VCaP (cell line): ENCODE data around the gene PPFIBP1.

ENCODE experiments used
- H3K27ac ChIP-seq: fragments of 450-650 bp; 2 replicates; pipeline ENCODE4 v1.5.1; 2017
- CTCF ChIP-seq: fragments of 450-650 bp; conservative IDR thresholded peaks from 2 replicates; pipeline ENCODE4 v1.5.1; 2017; ENCODE audit warnings: mild to moderate bottlenecking, moderate library complexity

Gene PPFIBP1

GRCh38 chr12:27657296-27657695 lies 133.3 kb downstream of the PPFIBP1 start:
- H3K27ac ChIP-seq = no peak overlapping the region
- no peak for TF ChIP-seq CTCF

- H3K27ac ChIP-seq = no peak overlapping the region
- TF ChIP-seq CTCF = no peak
These were observed 141.7 kb downstream of the PPFIBP1 start for GRCh38 chr12:27665704-27666103.

- no peak for TF ChIP-seq CTCF
- H3K27ac ChIP-seq = no peak overlapping the region
These were observed 142.5 kb downstream of the PPFIBP1 start for GRCh38 chr12:27666510-27666909.

- H3K27ac ChIP-seq = no peak overlapping the region
- TF ChIP-seq CTCF = no peak
These were observed 143.5 kb downstream of the PPFIBP1 start for GRCh38 chr12:27667540-27667939.

GRCh38 chr12:27672051-27672450 lies 148.0 kb downstream of the PPFIBP1 start:
- no peak for TF ChIP-seq CTCF
- no peak overlapping the region for H3K27ac ChIP-seq

- H3K27ac ChIP-seq = no peak overlapping the region
These were observed 148.6 kb downstream of the PPFIBP1 start for GRCh38 chr12:27672643-27673042.

GRCh38 chr12:27673101-27673718 lies 149.2 kb downstream of the PPFIBP1 start:
- TF ChIP-seq CTCF = no peak
- no peak overlapping the region for H3K27ac ChIP-seq

More at GRCh38 chr12:27672643-27673042, 148.6 kb downstream of the PPFIBP1 start:
- TF ChIP-seq CTCF = no peak
